Left hindlimb (tissue), 1 donor: ENCODE measurements around the gene FNDC1.

Experiments
- DNase-seq: peaks from one replicate; pipeline ENCODE4 v3.0.0-alpha.2; 2018

Gene FNDC1

GRCh38 chr6:159213405-159213804, 44.2 kb downstream of the FNDC1 start:
- no peak for DNase-seq

- DNase-seq, result no peak
Observed at GRCh38 chr6:159214281-159214680, 45.1 kb downstream of the FNDC1 start.

- peak; percentile 53 for DNase-seq
Observed at GRCh38 chr6:159217595-159218275, 48.5 kb downstream of the FNDC1 start.

- DNase-seq, result no peak
Observed at GRCh38 chr6:159220093-159220492, 50.9 kb downstream of the FNDC1 start.

GRCh38 chr6:159221486-159222170, 52.4 kb downstream of the FNDC1 start:
- DNase-seq, result no peak

- DNase-seq, result no peak
Observed at GRCh38 chr6:159224452-159224851, 55.3 kb downstream of the FNDC1 start.

GRCh38 chr6:159229651-159230051, 60.5 kb downstream of the FNDC1 start:
- peak; percentile 47 for DNase-seq

GRCh38 chr6:159232106-159232645, 63.0 kb downstream of the FNDC1 start:
- no peak for DNase-seq

- DNase-seq, result no peak
Observed at GRCh38 chr6:159232751-159233150, 63.6 kb downstream of the FNDC1 start.

- DNase-seq, result no peak
Observed at GRCh38 chr6:159233365-159234101, 64.3 kb downstream of the FNDC1 start.

GRCh38 chr6:159234102-159234553, 64.9 kb downstream of the FNDC1 start:
- DNase-seq, result no peak

GRCh38 chr6:159238920-159239558, 69.8 kb downstream of the FNDC1 start:
- DNase-seq, result no peak

GRCh38 chr6:159249128-159249527, 79.9 kb downstream of the FNDC1 start:
- peak; percentile 68 for DNase-seq

- no peak for DNase-seq
Observed at GRCh38 chr6:159249752-159250151, 80.6 kb downstream of the FNDC1 start.

GRCh38 chr6:159250633-159251032, 81.4 kb downstream of the FNDC1 start:
- DNase-seq, result no peak

- no peak for DNase-seq
Observed at GRCh38 chr6:159252955-159253508, 83.8 kb downstream of the FNDC1 start.

- no peak for DNase-seq
Observed at GRCh38 chr6:159254186-159254585, 85.0 kb downstream of the FNDC1 start.

GRCh38 chr6:159255434-159255951, 86.3 kb downstream of the FNDC1 start:
- DNase-seq, result no peak

- no peak for DNase-seq
Observed at GRCh38 chr6:159256128-159256527, 86.9 kb downstream of the FNDC1 start.

GRCh38 chr6:159257846-159258245, 88.6 kb downstream of the FNDC1 start:
- DNase-seq, result no peak

- no peak for DNase-seq
Observed at GRCh38 chr6:159259441-159260125, 90.4 kb downstream of the FNDC1 start.

GRCh38 chr6:159260208-159260607, 91.0 kb downstream of the FNDC1 start:
- no peak for DNase-seq
